ENCODE data around the gene HTT.

- no peak for TF ChIP-seq CTCF (IDR thresholded peaks at IDR 0.05; ENCODE audit: insufficient read depth, low read depth, low read length)
- no peak for TF ChIP-seq EZH2 (IDR thresholded peaks at IDR 0.05; ENCODE audit: insufficient read depth, low read length)
Observed at GRCh38 chr4:3069661-3070199, 4.8 kb upstream of the HTT start.

All from astrocyte (in vitro differentiated cells and primary cell).